Memory B cell (primary cell): ENCODE data around the gene FRYL.

Experiments
- ATAC-seq: fragments of 150-1000 bp; cut with Tn5 transposase; 2 replicates; pipeline ENCODE4 v1.10.0; 2021; ENCODE audit warnings: low read depth, mild to moderate bottlenecking, moderate library complexity
- DNase-seq, 2 donors: peaks; one replicate each; pipeline ENCODE4 v3.0.0; 2022; ENCODE audit warnings: low spot score in 2 of 2
- H3K27ac Mint-ChIP-seq: one replicate; pipeline ENCODE4 v1.8.0; 2022; ENCODE audit warnings: mild to moderate bottlenecking, moderate library complexity, mixed read lengths
- H3K27me3 Mint-ChIP-seq: one replicate; pipeline ENCODE4 v1.8.0; 2022; ENCODE audit warnings: mixed read lengths
- H3K36me3 Mint-ChIP-seq: one replicate; pipeline ENCODE4 v1.8.0; 2022; ENCODE audit warnings: mild to moderate bottlenecking, mixed read lengths
- H3K4me1 Mint-ChIP-seq: one replicate; pipeline ENCODE4 v1.8.0; 2022; ENCODE audit warnings: mixed read lengths
- H3K4me3 Mint-ChIP-seq: one replicate; pipeline ENCODE4 v1.8.0; 2022; ENCODE audit warnings: mild to moderate bottlenecking, moderate library complexity, mixed read lengths
- H3K9me3 Mint-ChIP-seq: one replicate; pipeline ENCODE4 v1.8.0; 2022; ENCODE audit warnings: mixed read lengths

FRYL gene

DNA sequence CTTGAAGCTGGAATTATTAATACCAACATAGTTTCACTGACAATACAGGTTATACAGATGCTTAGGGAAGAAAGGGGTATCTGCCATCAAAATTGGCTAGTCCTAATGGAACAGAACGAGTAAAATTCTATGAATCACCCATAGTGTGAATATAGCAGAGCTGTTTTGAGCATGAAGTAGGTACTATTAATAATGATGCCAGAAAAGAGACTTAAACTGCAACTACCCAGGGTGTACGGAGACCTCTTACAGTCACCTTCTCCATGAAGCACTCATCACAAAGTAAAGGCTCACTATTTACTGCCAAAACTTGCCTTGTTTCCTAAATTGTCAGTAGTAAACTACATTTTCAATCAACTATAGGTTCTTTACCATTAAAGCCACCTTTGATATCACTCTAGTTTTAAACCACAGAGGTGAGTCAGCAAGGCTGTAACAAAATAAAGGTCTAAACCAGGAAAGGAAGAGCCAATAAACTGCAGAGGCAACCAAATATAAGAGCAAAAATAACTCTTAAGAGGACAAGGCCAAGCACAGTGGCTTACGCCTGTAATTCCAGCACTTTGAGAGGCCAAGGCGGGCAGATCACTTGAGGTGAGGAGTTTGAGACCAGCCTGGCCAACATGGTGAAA is 114.4 kb downstream of the FRYL start:
- Mint-ChIP-seq H3K4me3 (no peak overlapping the region), H3K9me3 (peaks cover 4% of the 10 kb centered on the region), H3K27me3 (no peaks in the 10 kb centered on the region), H3K4me1 (peaks cover 13% of the 10 kb centered on the region), H3K27ac (no peak overlapping the region), H3K36me3 (peaks cover 17% of the 10 kb centered on the region)
- ATAC-seq = no peak
- no peak for DNase-seq

DNA sequence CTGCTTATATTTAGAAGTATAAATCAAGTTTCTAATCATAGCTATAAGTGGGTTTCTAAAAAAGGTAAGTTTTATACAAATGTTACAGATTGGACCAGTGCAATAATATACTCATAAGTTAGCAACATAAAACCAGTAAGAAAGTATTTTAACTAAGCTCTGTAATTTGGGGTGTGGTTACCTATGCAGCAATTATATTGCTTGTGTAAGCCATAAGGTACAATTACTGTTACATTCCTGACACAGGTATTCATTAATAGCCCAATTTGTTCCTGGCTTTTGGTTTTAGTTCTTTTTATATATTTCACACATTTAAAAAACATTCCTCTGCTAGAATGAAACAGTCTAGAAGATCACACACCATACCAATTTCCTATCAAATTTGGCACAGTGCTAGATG is 115.1 kb downstream of the FRYL start:
- ATAC-seq = no peak
- Mint-ChIP-seq H3K4me1 (peaks cover 18% of the 10 kb centered on the region), H3K27ac (no peak overlapping the region), H3K36me3 (peaks cover 17% of the 10 kb centered on the region), H3K9me3 (peaks cover 2% of the 10 kb centered on the region), H3K27me3 (no peaks in the 10 kb centered on the region), H3K4me3 (no peak overlapping the region)
- DNase-seq = no peak

DNA sequence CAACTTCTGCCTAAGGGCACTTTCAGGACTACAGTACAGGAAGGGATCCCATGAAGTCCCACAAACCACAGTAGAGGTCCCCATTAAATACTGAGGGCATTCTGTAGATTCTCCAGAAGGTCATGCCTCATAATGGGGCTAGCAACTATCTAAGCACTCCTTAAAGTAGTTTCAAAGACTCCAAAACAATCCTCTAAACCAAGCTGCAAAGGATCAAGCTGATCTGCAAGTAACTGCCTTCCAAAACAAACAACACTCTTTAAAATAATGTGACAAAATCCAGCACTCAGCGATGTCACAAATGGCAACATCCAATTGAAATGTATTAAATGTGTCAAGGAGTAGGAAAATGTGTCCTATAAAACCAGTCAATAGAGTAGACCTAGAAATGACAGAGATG is 118.7 kb downstream of the FRYL start:
- Mint-ChIP-seq H3K4me3 (no peak overlapping the region), H3K36me3 (peaks cover 21% of the 10 kb centered on the region), H3K9me3 (peaks cover 3% of the 10 kb centered on the region), H3K4me1 (peaks cover 23% of the 10 kb centered on the region), H3K27ac (no peak overlapping the region), H3K27me3 (no peaks in the 10 kb centered on the region)
- ATAC-seq = no peak
- no peak for DNase-seq

- Mint-ChIP-seq H3K36me3 (peaks cover 21% of the 10 kb centered on the region), H3K27ac (no peak overlapping the region), H3K4me1 (peaks cover 19% of the 10 kb centered on the region), H3K4me3 (no peak overlapping the region), H3K27me3 (no peaks in the 10 kb centered on the region), H3K9me3 (peaks cover 3% of the 10 kb centered on the region)
- ATAC-seq = no peak
- no peak for DNase-seq
Measured at GRCh38 chr4:48660347-48660746, 119.7 kb downstream of the FRYL start.

- Mint-ChIP-seq H3K4me1 (peaks cover 21% of the 10 kb centered on the region), H3K27me3 (no peaks in the 10 kb centered on the region), H3K9me3 (peaks cover under 1% of the 10 kb centered on the region), H3K36me3 (peaks cover 14% of the 10 kb centered on the region), H3K27ac (peak overlapping the region; percentile 82), H3K4me3 (no peak overlapping the region)
- DNase-seq (no peak), ATAC-seq (no peak)
Measured at GRCh38 chr4:48654015-48654664, 125.9 kb downstream of the FRYL start.

DNA sequence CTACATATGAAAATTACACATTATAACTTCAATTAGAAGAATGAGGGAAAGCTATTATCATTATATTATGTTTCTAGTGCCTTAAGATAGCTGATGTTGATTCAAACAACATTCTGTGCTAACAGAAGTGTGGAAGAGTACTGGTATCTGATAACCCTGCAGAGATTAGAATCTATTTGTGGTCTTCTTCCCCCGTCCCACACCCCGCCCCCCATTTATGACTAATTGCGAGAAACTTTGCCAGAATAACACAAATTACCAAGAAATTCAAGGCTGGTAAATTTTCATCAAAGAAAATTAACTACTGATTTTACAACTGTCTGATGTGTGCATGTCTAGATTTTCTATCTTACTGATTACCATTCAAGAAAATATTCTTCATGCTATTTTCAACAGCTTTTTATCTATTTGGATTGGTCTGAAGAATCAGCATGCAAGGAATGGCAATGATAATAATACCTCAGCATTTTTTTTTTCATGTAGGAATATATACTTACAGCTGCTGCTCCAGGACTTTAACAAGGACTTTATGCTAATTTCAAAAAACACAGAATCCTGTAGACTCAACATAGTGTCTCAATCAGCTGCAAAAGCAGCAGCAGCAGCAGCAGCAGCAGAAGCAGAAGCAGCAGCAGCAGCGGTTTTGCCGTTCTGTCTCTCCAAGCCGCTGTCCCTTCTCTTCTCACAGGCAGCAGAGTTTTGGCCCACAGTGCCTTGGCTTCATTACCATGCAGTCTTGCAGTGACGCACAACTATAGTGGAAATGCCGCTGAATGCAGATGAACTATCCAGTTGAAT is 126.7 kb downstream of the FRYL start:
- H3K36me3 Mint-ChIP-seq = peaks cover 12% of the 10 kb centered on the region
- no peak for DNase-seq
- H3K27ac Mint-ChIP-seq = peak overlapping the region; percentile 82
- peaks cover 21% of the 10 kb centered on the region for H3K4me1 Mint-ChIP-seq
- ATAC-seq = no peak
- H3K9me3 Mint-ChIP-seq = no peaks in the 10 kb centered on the region
- no peak overlapping the region for H3K4me3 Mint-ChIP-seq
- no peaks in the 10 kb centered on the region for H3K27me3 Mint-ChIP-seq

DNA sequence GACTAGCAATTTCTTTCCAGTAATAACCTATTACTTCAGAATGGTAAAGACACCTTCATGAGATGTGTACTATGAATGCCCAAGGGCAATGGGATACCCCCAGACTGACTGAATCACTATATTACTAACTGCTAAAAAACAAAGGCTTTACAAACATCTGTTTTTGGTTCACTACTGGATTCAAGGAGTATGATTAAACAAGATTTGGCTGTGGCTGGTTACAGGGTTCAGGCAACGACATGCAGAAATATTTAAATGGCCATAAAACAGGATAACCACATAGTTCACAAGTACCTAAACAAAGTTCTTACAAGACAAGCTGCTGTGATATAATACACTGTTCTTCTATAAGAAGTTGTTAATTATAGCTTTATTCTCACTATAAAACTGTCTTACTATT is 128.2 kb downstream of the FRYL start:
- DNase-seq (no peak), ATAC-seq (no peak)
- peaks cover 25% of the 10 kb centered on the region for H3K4me1 Mint-ChIP-seq
- peaks cover 14% of the 10 kb centered on the region for H3K36me3 Mint-ChIP-seq
- no peak overlapping the region for H3K4me3 Mint-ChIP-seq
- H3K27ac Mint-ChIP-seq = no peak overlapping the region
- H3K27me3 Mint-ChIP-seq = no peaks in the 10 kb centered on the region
- no peaks in the 10 kb centered on the region for H3K9me3 Mint-ChIP-seq

DNA sequence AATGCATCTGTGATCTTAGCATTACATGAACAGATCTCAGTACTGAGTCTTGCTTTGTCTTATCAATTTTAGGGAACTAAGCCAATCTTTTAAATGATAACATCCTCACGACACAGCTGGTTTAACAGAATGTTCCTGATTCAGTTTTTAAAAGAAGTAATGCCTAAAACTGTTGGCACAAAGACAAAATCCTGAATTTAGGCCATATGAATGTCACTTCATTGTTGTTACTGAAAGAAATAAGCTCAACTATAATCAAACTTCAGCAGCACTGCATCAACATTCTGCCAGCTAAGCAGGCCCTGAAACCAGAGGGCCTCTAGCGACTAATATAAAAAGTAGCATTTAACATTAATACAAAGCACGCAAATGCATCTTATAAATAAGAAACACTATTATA is 130.6 kb downstream of the FRYL start:
- Mint-ChIP-seq H3K9me3 (no peaks in the 10 kb centered on the region), H3K36me3 (peaks cover 14% of the 10 kb centered on the region), H3K27me3 (no peaks in the 10 kb centered on the region), H3K4me1 (peaks cover 29% of the 10 kb centered on the region), H3K27ac (no peak overlapping the region), H3K4me3 (no peak overlapping the region)
- DNase-seq (no peak), ATAC-seq (no peak)

- no peaks in the 10 kb centered on the region for H3K9me3 Mint-ChIP-seq
- ATAC-seq (no peak), DNase-seq (no peak)
- H3K27ac Mint-ChIP-seq = no peak overlapping the region
- no peaks in the 10 kb centered on the region for H3K27me3 Mint-ChIP-seq
- H3K4me3 Mint-ChIP-seq = no peak overlapping the region
- H3K4me1 Mint-ChIP-seq = peaks cover 23% of the 10 kb centered on the region
- peaks cover 5% of the 10 kb centered on the region for H3K36me3 Mint-ChIP-seq
Measured at GRCh38 chr4:48645225-48645794, 134.8 kb downstream of the FRYL start.

DNA sequence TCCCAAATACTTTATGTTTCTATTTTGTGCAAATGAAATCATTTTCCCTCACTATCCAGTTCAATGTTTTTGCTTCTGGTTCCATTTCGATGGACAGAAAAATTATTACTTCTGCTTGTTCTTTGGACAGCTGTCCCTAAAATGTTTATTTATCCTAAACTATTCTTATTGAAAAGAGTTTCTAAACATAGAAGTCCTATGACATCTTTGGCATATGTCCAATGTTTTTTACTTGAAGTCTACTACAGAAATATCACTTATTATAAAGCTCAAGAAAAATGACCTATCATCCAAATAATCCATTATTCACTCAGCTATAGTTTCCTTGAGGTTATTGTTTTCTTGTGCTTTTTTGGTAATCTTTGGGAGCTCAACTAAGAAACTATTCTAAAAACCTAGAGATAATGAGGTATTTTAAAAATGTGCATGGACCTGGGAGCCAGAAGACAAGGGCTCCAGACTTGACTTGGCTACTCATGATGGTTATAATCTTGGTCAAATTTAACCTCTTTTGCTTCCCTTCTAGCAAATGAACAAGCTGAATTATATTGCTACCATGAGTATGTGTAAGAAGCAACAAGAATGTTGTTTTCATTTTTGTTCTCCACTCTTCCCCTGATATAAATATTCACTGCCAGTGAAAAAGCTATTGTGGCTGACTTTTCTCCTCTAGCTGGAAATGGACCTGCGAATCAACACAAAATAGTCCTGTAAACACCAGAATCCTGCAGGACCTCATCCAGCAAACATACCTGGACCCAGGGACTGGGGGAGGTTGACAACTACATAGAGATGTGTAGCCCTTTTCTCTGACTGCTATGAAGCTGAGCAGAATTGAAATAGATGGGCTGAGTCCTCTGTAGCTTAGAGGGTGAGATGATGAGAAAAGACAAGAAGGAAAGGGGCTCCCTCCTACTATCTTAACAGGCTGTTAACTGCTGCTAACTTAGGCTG is 137.4 kb downstream of the FRYL start:
- H3K9me3 Mint-ChIP-seq = no peaks in the 10 kb centered on the region
- DNase-seq = no peak

GRCh38 chr4:48641401-48641800 is 138.7 kb downstream of the FRYL start:
- DNase-seq = no peak
- H3K4me1 Mint-ChIP-seq = peaks cover 15% of the 10 kb centered on the region
- peaks cover 10% of the 10 kb centered on the region for H3K36me3 Mint-ChIP-seq
- no peak for ATAC-seq
- H3K27ac Mint-ChIP-seq = no peak overlapping the region
- no peak overlapping the region for H3K4me3 Mint-ChIP-seq
- no peaks in the 10 kb centered on the region for H3K9me3 Mint-ChIP-seq
- H3K27me3 Mint-ChIP-seq = no peaks in the 10 kb centered on the region

More for the DNA sequence above, 137.4 kb downstream of the FRYL start:
- Mint-ChIP-seq H3K27me3 (no peaks in the 10 kb centered on the region), H3K27ac (peak overlapping the region; percentile 33), H3K36me3 (peaks cover 10% of the 10 kb centered on the region), H3K4me1 (peaks cover 21% of the 10 kb centered on the region), H3K4me3 (no peak overlapping the region)
- no peak for ATAC-seq

GRCh38 chr4:48640699-48641098 is 139.4 kb downstream of the FRYL start:
- no peak for ATAC-seq
- no peaks in the 10 kb centered on the region for H3K27me3 Mint-ChIP-seq

GRCh38 chr4:48640225-48640624 is 139.9 kb downstream of the FRYL start:
- Mint-ChIP-seq H3K27me3 (no peaks in the 10 kb centered on the region), H3K4me3 (no peak overlapping the region), H3K4me1 (peaks cover 13% of the 10 kb centered on the region), H3K27ac (peak overlapping the region; percentile 5), H3K36me3 (peaks cover 10% of the 10 kb centered on the region), H3K9me3 (no peaks in the 10 kb centered on the region)
- ATAC-seq (no peak), DNase-seq (no peak)

More at GRCh38 chr4:48640699-48641098, 139.4 kb downstream of the FRYL start:
- H3K36me3 Mint-ChIP-seq = peaks cover 10% of the 10 kb centered on the region
- H3K27ac Mint-ChIP-seq = peak overlapping the region; percentile 5
- H3K9me3 Mint-ChIP-seq = no peaks in the 10 kb centered on the region
- H3K4me1 Mint-ChIP-seq = peaks cover 13% of the 10 kb centered on the region
- DNase-seq = no peak
- no peak overlapping the region for H3K4me3 Mint-ChIP-seq
